Measurements from ENCODE around the gene CDC5L.

CDC5L gene

GRCh38 chr6:44477293-44477894, 89.9 kb downstream of the CDC5L start:
- Histone ChIP-seq H3K27ac (ENCODE audit: insufficient read depth, low read length, poor library complexity, severe bottlenecking) (no peak overlapping the region), H3K27me3 (replicated peaks; ENCODE audit: control insufficient read depth, insufficient read depth, low read length, poor library complexity, severe bottlenecking) (no peaks in the 10 kb centered on the region), H3K4me3 (ENCODE audit: insufficient read depth, low read depth, low read length, poor library complexity, severe bottlenecking) (no peak overlapping the region)

GRCh38 chr6:44478158-44478557, 90.7 kb downstream of the CDC5L start:
- DNase-seq, result no peak
- no peak overlapping the region for H3K4me3 ChIP-seq (ENCODE audit: insufficient read depth, low read depth, low read length, poor library complexity, severe bottlenecking)
- H3K4me1 ChIP-seq (ENCODE audit: control insufficient read depth, insufficient read depth, low read length, poor library complexity, severe bottlenecking), result peaks cover 6% of the 10 kb centered on the region
- no peaks in the 10 kb centered on the region for H3K27me3 ChIP-seq (replicated peaks; ENCODE audit: control insufficient read depth, insufficient read depth, low read length, poor library complexity, severe bottlenecking)
- no peak overlapping the region for H3K27ac ChIP-seq (ENCODE audit: insufficient read depth, low read length, poor library complexity, severe bottlenecking)
- no peaks in the 10 kb centered on the region for H3K36me3 ChIP-seq (ENCODE audit: control insufficient read depth, insufficient read depth, low read length)
- H3K9me3 ChIP-seq (ENCODE audit: control insufficient read depth, low read length), result no peaks in the 10 kb centered on the region

More at GRCh38 chr6:44477293-44477894, 89.9 kb downstream of the CDC5L start:
- no peak for DNase-seq
- no peaks in the 10 kb centered on the region for H3K36me3 ChIP-seq (ENCODE audit: control insufficient read depth, insufficient read depth, low read length)
- H3K4me1 ChIP-seq (ENCODE audit: control insufficient read depth, insufficient read depth, low read length, poor library complexity, severe bottlenecking), result peaks cover 6% of the 10 kb centered on the region
- no peaks in the 10 kb centered on the region for H3K9me3 ChIP-seq (ENCODE audit: control insufficient read depth, low read length)

GRCh38 chr6:44478591-44479254, 91.2 kb downstream of the CDC5L start:
- Histone ChIP-seq H3K27ac (ENCODE audit: insufficient read depth, low read length, poor library complexity, severe bottlenecking) (no peak overlapping the region), H3K9me3 (ENCODE audit: control insufficient read depth, low read length) (no peaks in the 10 kb centered on the region), H3K4me1 (ENCODE audit: control insufficient read depth, insufficient read depth, low read length, poor library complexity, severe bottlenecking) (peaks cover 6% of the 10 kb centered on the region), H3K27me3 (replicated peaks; ENCODE audit: control insufficient read depth, insufficient read depth, low read length, poor library complexity, severe bottlenecking) (no peaks in the 10 kb centered on the region), H3K4me3 (ENCODE audit: insufficient read depth, low read depth, low read length, poor library complexity, severe bottlenecking) (no peak overlapping the region), H3K36me3 (ENCODE audit: control insufficient read depth, insufficient read depth, low read length) (no peaks in the 10 kb centered on the region)
- no peak for DNase-seq

GRCh38 chr6:44480097-44480541, 92.6 kb downstream of the CDC5L start:
- Histone ChIP-seq H3K9me3 (ENCODE audit: control insufficient read depth, low read length) (no peaks in the 10 kb centered on the region), H3K36me3 (ENCODE audit: control insufficient read depth, insufficient read depth, low read length) (no peaks in the 10 kb centered on the region), H3K4me3 (ENCODE audit: insufficient read depth, low read depth, low read length, poor library complexity, severe bottlenecking) (no peak overlapping the region), H3K4me1 (ENCODE audit: control insufficient read depth, insufficient read depth, low read length, poor library complexity, severe bottlenecking) (peaks cover 6% of the 10 kb centered on the region), H3K27me3 (replicated peaks; ENCODE audit: control insufficient read depth, insufficient read depth, low read length, poor library complexity, severe bottlenecking) (no peaks in the 10 kb centered on the region), H3K27ac (ENCODE audit: insufficient read depth, low read length, poor library complexity, severe bottlenecking) (no peak overlapping the region)
- no peak for DNase-seq

- Histone ChIP-seq H3K9me3 (ENCODE audit: control insufficient read depth, low read length) (no peaks in the 10 kb centered on the region), H3K4me1 (ENCODE audit: control insufficient read depth, insufficient read depth, low read length, poor library complexity, severe bottlenecking) (no peaks in the 10 kb centered on the region), H3K36me3 (ENCODE audit: control insufficient read depth, insufficient read depth, low read length) (no peaks in the 10 kb centered on the region), H3K27me3 (replicated peaks; ENCODE audit: control insufficient read depth, insufficient read depth, low read length, poor library complexity, severe bottlenecking) (no peaks in the 10 kb centered on the region), H3K27ac (ENCODE audit: insufficient read depth, low read length, poor library complexity, severe bottlenecking) (no peak overlapping the region), H3K4me3 (ENCODE audit: insufficient read depth, low read depth, low read length, poor library complexity, severe bottlenecking) (no peak overlapping the region)
- DNase-seq, result no peak
Measured at GRCh38 chr6:44481056-44481455, 93.5 kb downstream of the CDC5L start.

GRCh38 chr6:44481760-44482159, 94.3 kb downstream of the CDC5L start:
- H3K9me3 ChIP-seq (ENCODE audit: control insufficient read depth, low read length), result no peaks in the 10 kb centered on the region
- no peak overlapping the region for H3K4me3 ChIP-seq (ENCODE audit: insufficient read depth, low read depth, low read length, poor library complexity, severe bottlenecking)
- H3K36me3 ChIP-seq (ENCODE audit: control insufficient read depth, insufficient read depth, low read length), result no peaks in the 10 kb centered on the region
- H3K27me3 ChIP-seq (replicated peaks; ENCODE audit: control insufficient read depth, insufficient read depth, low read length, poor library complexity, severe bottlenecking), result no peaks in the 10 kb centered on the region
- no peak overlapping the region for H3K27ac ChIP-seq (ENCODE audit: insufficient read depth, low read length, poor library complexity, severe bottlenecking)
- H3K4me1 ChIP-seq (ENCODE audit: control insufficient read depth, insufficient read depth, low read length, poor library complexity, severe bottlenecking), result no peaks in the 10 kb centered on the region
- DNase-seq, result no peak

- H3K27ac ChIP-seq (ENCODE audit: insufficient read depth, low read length, poor library complexity, severe bottlenecking), result no peak overlapping the region
- H3K9me3 ChIP-seq (ENCODE audit: control insufficient read depth, low read length), result no peaks in the 10 kb centered on the region
- no peaks in the 10 kb centered on the region for H3K4me1 ChIP-seq (ENCODE audit: control insufficient read depth, insufficient read depth, low read length, poor library complexity, severe bottlenecking)
- H3K4me3 ChIP-seq (ENCODE audit: insufficient read depth, low read depth, low read length, poor library complexity, severe bottlenecking), result no peak overlapping the region
- H3K27me3 ChIP-seq (replicated peaks; ENCODE audit: control insufficient read depth, insufficient read depth, low read length, poor library complexity, severe bottlenecking), result no peaks in the 10 kb centered on the region
- no peak for DNase-seq
- no peaks in the 10 kb centered on the region for H3K36me3 ChIP-seq (ENCODE audit: control insufficient read depth, insufficient read depth, low read length)
Measured at GRCh38 chr6:44485601-44486401, 98.3 kb downstream of the CDC5L start.

- no peaks in the 10 kb centered on the region for H3K27me3 ChIP-seq (replicated peaks; ENCODE audit: control insufficient read depth, insufficient read depth, low read length, poor library complexity, severe bottlenecking)
- no peak for DNase-seq
- H3K4me1 ChIP-seq (ENCODE audit: control insufficient read depth, insufficient read depth, low read length, poor library complexity, severe bottlenecking), result no peaks in the 10 kb centered on the region
- H3K4me3 ChIP-seq (ENCODE audit: insufficient read depth, low read depth, low read length, poor library complexity, severe bottlenecking), result no peak overlapping the region
- H3K27ac ChIP-seq (ENCODE audit: insufficient read depth, low read length, poor library complexity, severe bottlenecking), result no peak overlapping the region
- no peaks in the 10 kb centered on the region for H3K9me3 ChIP-seq (ENCODE audit: control insufficient read depth, low read length)
- H3K36me3 ChIP-seq (ENCODE audit: control insufficient read depth, insufficient read depth, low read length), result no peaks in the 10 kb centered on the region
Measured at GRCh38 chr6:44487002-44487401, 99.5 kb downstream of the CDC5L start.

GRCh38 chr6:44487586-44487985, 100.1 kb downstream of the CDC5L start:
- H3K36me3 ChIP-seq (ENCODE audit: control insufficient read depth, insufficient read depth, low read length), result no peaks in the 10 kb centered on the region
- no peaks in the 10 kb centered on the region for H3K27me3 ChIP-seq (replicated peaks; ENCODE audit: control insufficient read depth, insufficient read depth, low read length, poor library complexity, severe bottlenecking)
- no peaks in the 10 kb centered on the region for H3K4me1 ChIP-seq (ENCODE audit: control insufficient read depth, insufficient read depth, low read length, poor library complexity, severe bottlenecking)
- H3K27ac ChIP-seq (ENCODE audit: insufficient read depth, low read length, poor library complexity, severe bottlenecking), result no peak overlapping the region
- no peak for DNase-seq
- H3K4me3 ChIP-seq (ENCODE audit: insufficient read depth, low read depth, low read length, poor library complexity, severe bottlenecking), result no peak overlapping the region
- H3K9me3 ChIP-seq (ENCODE audit: control insufficient read depth, low read length), result no peaks in the 10 kb centered on the region

Data from effector memory CD4-positive, alpha-beta T cell (primary cell).